ENCODE data around the gene DGLUCY. TPM values are rescaled to one million over a fixed set of nuclear protein-coding genes. Genes with fewer than 3 reads are reported as not detected.

Gene DGLUCY
- polyA plus RNA-seq, 3 donors, result 54.9 to 88.4 (median 66.0) TPM

DNA sequence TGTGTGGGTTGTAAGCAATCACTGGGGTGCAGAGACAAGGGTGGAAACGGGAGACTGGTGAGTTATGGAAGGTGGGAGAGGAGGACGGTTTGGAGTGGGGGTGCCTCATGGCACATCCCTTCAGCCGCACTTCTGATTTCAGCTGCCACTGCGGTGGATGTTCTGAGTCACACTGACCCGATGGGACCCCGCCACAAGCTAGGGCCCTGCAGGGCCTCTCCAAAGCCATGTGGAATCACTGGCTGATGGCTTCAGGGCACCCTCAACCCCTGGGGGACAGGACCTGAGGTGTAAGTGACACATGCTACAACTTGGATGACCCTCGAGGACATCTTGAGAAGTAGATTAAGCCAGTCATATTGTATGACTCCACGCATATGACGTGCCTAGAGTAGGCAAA, 77.0 kb downstream of the DGLUCY start:
- no peak for DNase-seq
- Mint-ChIP-seq H3K4me3 (no peak overlapping the region), H3K9me3 (no peaks in the 10 kb centered on the region), H3K36me3 (peaks cover 80 to 95% of the 10 kb centered on the region in 2 donors), H3K4me1 (no peaks in the 10 kb centered on the region), H3K27me3 (ENCODE audit: low read depth in 3 of 3) (peaks cover 0 to 3% (median 0%) of the 10 kb centered on the region in 3 donors), H3K27ac (peak overlapping the region in 1 of 7 donors; percentile 77)
- no peaks in the 10 kb centered on the region for H3K27me3 ChIP-seq (ENCODE audit: control insufficient read depth in 2 of 2, insufficient read depth in 2 of 2, low read length in 2 of 2)
- H3K79me2 ChIP-seq (ENCODE audit: insufficient read depth, low read length), result no peaks in the 10 kb centered on the region
- no peak overlapping the region for H3K27ac ChIP-seq (ENCODE audit: low read depth in 1 of 2, low read length in 2 of 2)
- no peak overlapping the region for H3K9ac ChIP-seq (ENCODE audit: insufficient read depth, low read length, poor library complexity, severe bottlenecking)
- intact Hi-C loops (cut with micrococcal nuclease), result no loop called here
- no peaks in the 10 kb centered on the region for H3K4me1 ChIP-seq (ENCODE audit: control insufficient read depth in 1 of 2, insufficient read depth in 2 of 2, low read length in 2 of 2)
- H4K20me1 ChIP-seq (ENCODE audit: insufficient read depth, low read length), result no peaks in the 10 kb centered on the region
- H3K9me3 ChIP-seq (replicated peaks in 1 of 2; ENCODE audit: control insufficient read depth in 1 of 2, insufficient read depth in 1 of 2, low read length in 2 of 2), result no peaks in the 10 kb centered on the region
- TF ChIP-seq CTCF (IDR thresholded peaks at IDR 0.05), result no peak
- 95% methylated on average over 9 of the region's 9 CpGs for WGBS (ENCODE audit: insufficient coverage)
- H3K4me2 ChIP-seq (replicated peaks; ENCODE audit: extremely low read depth, low read length, poor library complexity, severe bottlenecking), result no peak overlapping the region
- H2AFZ ChIP-seq (ENCODE audit: insufficient read depth, low read depth, low read length, poor library complexity, severe bottlenecking), result no peak overlapping the region
- peaks cover 83 to 100% of the 10 kb centered on the region in 2 donors for H3K36me3 ChIP-seq (replicated peaks in 1 of 2; ENCODE audit: control insufficient read depth in 1 of 2, insufficient read depth in 2 of 2, low read length in 2 of 2)
- H3K4me3 ChIP-seq (replicated peaks in 1 of 3; ENCODE audit: low read depth in 2 of 3, low read length in 3 of 3), result no peak overlapping the region

DNA sequence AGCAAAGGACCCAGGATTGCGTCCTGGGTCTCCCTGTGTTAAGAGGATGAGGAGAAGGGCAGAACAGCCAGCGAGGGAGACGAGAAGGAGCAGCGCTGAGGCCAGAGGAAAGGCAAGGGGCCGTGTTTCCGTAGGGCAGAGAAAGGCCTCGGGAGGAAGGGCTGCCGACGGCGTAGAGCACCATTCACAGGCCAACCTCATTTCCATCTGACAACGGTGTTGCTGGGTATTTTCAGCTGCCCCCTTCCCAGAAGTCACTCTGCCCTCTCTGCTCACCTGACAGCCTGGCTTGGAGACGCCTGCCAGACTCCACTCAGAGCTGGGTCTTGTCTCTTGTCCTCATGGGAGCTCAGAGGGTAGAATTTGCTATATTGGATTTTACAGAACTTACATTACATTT, 79.2 kb downstream of the DGLUCY start:
- Histone ChIP-seq H3K4me3 (replicated peaks in 1 of 3; ENCODE audit: low read depth in 2 of 3, low read length in 3 of 3) (no peak overlapping the region), H3K4me1 (ENCODE audit: control insufficient read depth in 1 of 2, insufficient read depth in 2 of 2, low read length in 2 of 2) (no peaks in the 10 kb centered on the region), H3K9ac (ENCODE audit: insufficient read depth, low read length, poor library complexity, severe bottlenecking) (no peak overlapping the region), H3K36me3 (replicated peaks in 1 of 2; ENCODE audit: control insufficient read depth in 1 of 2, insufficient read depth in 2 of 2, low read length in 2 of 2) (peaks cover 85 to 100% of the 10 kb centered on the region in 2 donors), H3K27me3 (ENCODE audit: control insufficient read depth in 2 of 2, insufficient read depth in 2 of 2, low read length in 2 of 2) (no peaks in the 10 kb centered on the region), H2AFZ (ENCODE audit: insufficient read depth, low read depth, low read length, poor library complexity, severe bottlenecking) (no peak overlapping the region), H3K27ac (ENCODE audit: low read depth in 1 of 2, low read length in 2 of 2) (no peak overlapping the region), H3K9me3 (replicated peaks in 1 of 2; ENCODE audit: control insufficient read depth in 1 of 2, insufficient read depth in 1 of 2, low read length in 2 of 2) (no peaks in the 10 kb centered on the region), H4K20me1 (ENCODE audit: insufficient read depth, low read length) (no peaks in the 10 kb centered on the region), H3K79me2 (ENCODE audit: insufficient read depth, low read length) (no peaks in the 10 kb centered on the region), H3K4me2 (replicated peaks; ENCODE audit: extremely low read depth, low read length, poor library complexity, severe bottlenecking) (no peak overlapping the region)
- intact Hi-C loops (cut with micrococcal nuclease), result no loop called here
- Mint-ChIP-seq H3K27me3 (ENCODE audit: low read depth in 3 of 3) (peaks cover 0 to 3% (median 2%) of the 10 kb centered on the region in 3 donors), H3K4me3 (no peak overlapping the region), H3K9me3 (no peaks in the 10 kb centered on the region), H3K4me1 (no peaks in the 10 kb centered on the region), H3K36me3 (peaks cover 79 to 95% of the 10 kb centered on the region in 2 donors), H3K27ac (peak overlapping the region in 4 of 7 donors; percentile 7 to 36 (median 22))
- no peak for DNase-seq
- TF ChIP-seq CTCF (IDR thresholded peaks at IDR 0.05), result no peak
- WGBS (ENCODE audit: insufficient coverage), result 95% methylated on average over 7 of the region's 12 CpGs
